DOHH2 (cell line): Measurements from ENCODE around the gene ZNF629.

Source experiments
- H3F3A ChIP-seq: fragments of 200-600 bp; sonication (generic), shearing (Covaris generic); 2 replicates; pipeline ENCODE4 v1.6.0; 2016; ENCODE audit warnings: antibody characterized with exemption, mild to moderate bottlenecking; ENCODE audit not compliant: control insufficient read depth, insufficient read depth
- H3K27ac ChIP-seq: fragments of 200-600 bp; sonication (generic); 2 replicates; pipeline ENCODE4 v1.5.1; 2014; ENCODE audit warnings: low read depth, mild to moderate bottlenecking, low read length, moderate library complexity
- H3K27me3 ChIP-seq: fragments of 200-600 bp; sonication (generic); 2 replicates; pipeline ENCODE4 v1.6.1; 2014; ENCODE audit warnings: mild to moderate bottlenecking, low read length, mixed read lengths; ENCODE audit not compliant: control insufficient read depth
- H3K36me3 ChIP-seq: fragments of 200-600 bp; sonication (generic); 2 replicates; pipeline ENCODE4 v1.6.1; 2014; ENCODE audit warnings: mild to moderate bottlenecking, low read length, moderate library complexity, mixed read lengths; ENCODE audit not compliant: control insufficient read depth
- H3K4me1 ChIP-seq: fragments of 200-600 bp; sonication (generic); 2 replicates; pipeline ENCODE4 v1.6.1; 2014; ENCODE audit warnings: mild to moderate bottlenecking, low read length, mixed read lengths; ENCODE audit not compliant: control insufficient read depth
- H3K4me2 ChIP-seq: fragments of 200-600 bp; sonication (generic); 2 replicates; pipeline ENCODE4 v1.6.0; 2014; ENCODE audit warnings: mild to moderate bottlenecking, low read length, moderate library complexity
- H3K4me3 ChIP-seq: fragments of 200-600 bp; sonication (generic); 2 replicates; pipeline ENCODE4 v1.5.1; 2014; ENCODE audit warnings: mild to moderate bottlenecking, low read length, mixed read lengths
- H3K79me2 ChIP-seq: fragments of 200-600 bp; sonication (generic); 2 replicates; pipeline ENCODE4 v1.6.1; 2014; ENCODE audit warnings: mild to moderate bottlenecking, low read length, mixed read lengths; ENCODE audit not compliant: control insufficient read depth
- H3K9me2 ChIP-seq: fragments of 200-600 bp; sonication (generic); replicated peaks from 2 replicates; pipeline ENCODE4 v1.6.1; 2014; ENCODE audit warnings: mild to moderate bottlenecking, low read length, mixed read lengths; ENCODE audit not compliant: control insufficient read depth
- H3K9me3 ChIP-seq: fragments of 200-600 bp; sonication (generic); 2 replicates; pipeline ENCODE4 v1.6.1; 2014; ENCODE audit warnings: antibody characterized with exemption, low read length, mixed read lengths; ENCODE audit not compliant: control insufficient read depth, insufficient read depth
- H4K20me1 ChIP-seq: fragments of 200-600 bp; sonication (generic); 2 replicates; pipeline ENCODE4 v1.6.0; 2014; ENCODE audit warnings: low read depth, mild to moderate bottlenecking, antibody characterized with exemption, low read length, moderate library complexity; ENCODE audit not compliant: control insufficient read depth, insufficient read depth
- CTCF ChIP-seq: fragments of 200-600 bp; sonication (generic); IDR thresholded peaks from one replicate; pipeline ENCODE4 v1.5.1; 2014; ENCODE audit warnings: antibody characterized with exemption, mild to moderate bottlenecking, low read depth, low read length; ENCODE audit not compliant: poor library complexity, severe bottlenecking
- EZH2phosphoT487 ChIP-seq: fragments of 200-600 bp; sonication (generic); IDR thresholded peaks from 2 replicates; pipeline ENCODE4 v1.6.1; 2017; ENCODE audit warnings: borderline replicate concordance, mild to moderate bottlenecking, antibody characterized with exemption, low read length, moderate library complexity, mixed read lengths

Gene ZNF629

GRCh38 chr16:30779596-30779995, 7.4 kb downstream of the ZNF629 start:
- Histone ChIP-seq H3K4me1 (peaks cover 18% of the 10 kb centered on the region), H3K4me2 (no peak overlapping the region), H4K20me1 (no peaks in the 10 kb centered on the region), H3K36me3 (peaks cover 23% of the 10 kb centered on the region), H3K9me2 (no peaks in the 10 kb centered on the region), H3K9me3 (no peaks in the 10 kb centered on the region), H3K4me3 (no peak overlapping the region), H3K27me3 (no peaks in the 10 kb centered on the region), H3K79me2 (peaks cover 12% of the 10 kb centered on the region), H3F3A (peaks cover 4% of the 10 kb centered on the region; the same call in 1 of the 2 replicates), H3K27ac (no peak overlapping the region)
- no peak for TF ChIP-seq EZH2phosphoT487
- no peak for TF ChIP-seq CTCF

GRCh38 chr16:30778549-30779244, 8.3 kb downstream of the ZNF629 start:
- no peak for TF ChIP-seq CTCF
- no peak for TF ChIP-seq EZH2phosphoT487
- H3K79me2 ChIP-seq = peaks cover 12% of the 10 kb centered on the region

GRCh38 chr16:30777591-30778297, 9.3 kb downstream of the ZNF629 start:
- Histone ChIP-seq H3K27me3 (no peaks in the 10 kb centered on the region), H3K9me3 (no peaks in the 10 kb centered on the region), H3K79me2 (peaks cover 12% of the 10 kb centered on the region), H3K27ac (no peak overlapping the region), H3F3A (peaks cover 7% of the 10 kb centered on the region; the same call in 1 of the 2 replicates), H3K4me3 (no peak overlapping the region), H3K9me2 (no peaks in the 10 kb centered on the region), H3K4me2 (no peak overlapping the region), H3K36me3 (peaks cover 31% of the 10 kb centered on the region), H4K20me1 (no peaks in the 10 kb centered on the region), H3K4me1 (peaks cover 19% of the 10 kb centered on the region)
- no peak for TF ChIP-seq EZH2phosphoT487
- no peak for TF ChIP-seq CTCF

More at GRCh38 chr16:30778549-30779244, 8.3 kb downstream of the ZNF629 start:
- Histone ChIP-seq H3F3A (peaks cover 7% of the 10 kb centered on the region; the same call in 1 of the 2 replicates), H4K20me1 (no peaks in the 10 kb centered on the region), H3K9me2 (no peaks in the 10 kb centered on the region), H3K9me3 (no peaks in the 10 kb centered on the region), H3K4me3 (no peak overlapping the region), H3K36me3 (peaks cover 31% of the 10 kb centered on the region), H3K27me3 (no peaks in the 10 kb centered on the region), H3K4me1 (peaks cover 19% of the 10 kb centered on the region), H3K4me2 (no peak overlapping the region), H3K27ac (no peak overlapping the region)
